Left ventricle myocardium inferior (tissue), 1 donor: ENCODE results near the gene TMEM181. TPM values are rescaled to one million over a fixed set of nuclear protein-coding genes. Genes with fewer than 3 reads are reported as not detected.

ENCODE experiments used
- DNase-seq: peaks from one replicate; pipeline ENCODE4 v3.0.0-alpha.2; 2020
- H3K27ac ChIP-seq: fragments of 200-600 bp; replicated peaks from 2 replicates; pipeline ENCODE4 v1.8.0; 2021
- H3K27me3 ChIP-seq: fragments of 200-600 bp; 2 replicates; pipeline ENCODE4 v1.8.0; 2021; ENCODE audit warnings: low read depth
- H3K36me3 ChIP-seq: fragments of 200-600 bp; 2 replicates; pipeline ENCODE4 v1.8.0; 2021
- H3K4me1 ChIP-seq: fragments of 200-600 bp; 2 replicates; pipeline ENCODE4 v1.8.0; 2021
- H3K4me3 ChIP-seq: fragments of 200-600 bp; 2 replicates; pipeline ENCODE4 v1.8.0; 2021; ENCODE audit warnings: mild to moderate bottlenecking, moderate library complexity
- H3K9me3 ChIP-seq: fragments of 200-600 bp; replicated peaks from 2 replicates; pipeline ENCODE4 v1.8.0; 2021
- CTCF ChIP-seq: fragments of 200-600 bp; IDR thresholded peaks from 2 replicates; pipeline ENCODE4 v1.8.0; 2021; ENCODE audit warnings: antibody characterized with exemption, mild to moderate bottlenecking, borderline replicate concordance
- intact Hi-C: fragments of 100-400 bp; cut with micrococcal nuclease; formaldehyde crosslinking; loops from one replicate; pipeline ENCODE4 v1.11.0; 2022
- microRNA-seq: library from miRNA; unstranded; fragments of <30 nt; microRNA quantifications from one replicate; pipeline ENCODE4 v1.2.0, GENCODE V29; 2020
- total RNA-seq: library from RNA; stranded (reverse); fragmentation: NEBNext Ultra II Directional; extraction: Animal tissue kit (Norgen Biotek cat#: 25700); gene quantifications from one replicate; pipeline ENCODE4 v1.2.1, GENCODE V29; 2021
- donor health status: DM: no; HTN: yes; CAD: no; lungs with severe emphysema.

TMEM181 gene
- total RNA-seq, 1 donor from 2014 or later, result 8.8 TPM

GRCh38 chr6:158684311-158684710, 124.4 kb downstream of the TMEM181 start:
- intact Hi-C loops, result no loop called here
- no peaks in the 10 kb centered on the region for H3K9me3 ChIP-seq
- H3K36me3 ChIP-seq, result no peaks in the 10 kb centered on the region
- no peaks in the 10 kb centered on the region for H3K27me3 ChIP-seq
- no peak for TF ChIP-seq CTCF
- DNase-seq, result no peak
- H3K4me1 ChIP-seq, result no peaks in the 10 kb centered on the region
- no peak overlapping the region for H3K4me3 ChIP-seq
- no peak overlapping the region for H3K27ac ChIP-seq

DNA sequence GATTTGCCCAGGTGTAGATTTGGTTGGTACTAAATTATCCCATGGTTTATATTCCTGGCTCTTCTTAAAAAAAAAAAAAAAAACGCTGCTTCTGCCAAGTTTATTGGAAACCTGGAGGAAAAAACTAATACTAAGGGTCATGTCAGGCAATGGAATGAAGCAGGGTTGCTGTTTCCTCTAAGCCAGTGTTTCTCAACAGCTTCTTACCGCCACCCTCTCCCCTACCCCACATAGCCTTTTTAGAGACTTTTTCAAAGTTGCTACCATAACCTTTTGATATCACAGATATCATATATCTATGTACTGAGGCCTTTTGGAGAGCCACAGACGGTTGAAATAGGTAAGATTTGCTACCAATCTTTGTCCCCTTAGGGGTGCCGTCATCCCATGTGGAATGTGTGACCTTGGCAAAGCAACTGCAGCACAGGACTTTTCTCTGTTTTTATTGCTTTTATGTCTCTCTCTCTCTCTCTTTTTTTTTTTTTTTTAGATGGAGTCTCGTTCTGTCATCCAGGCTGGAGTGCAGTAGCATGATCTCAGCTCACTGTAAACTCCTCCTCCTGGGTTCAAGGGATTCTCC, 124.9 kb downstream of the TMEM181 start:
- Histone ChIP-seq H3K27ac (no peak overlapping the region), H3K4me1 (no peaks in the 10 kb centered on the region)

More for the DNA sequence above, 124.9 kb downstream of the TMEM181 start:
- no peak for TF ChIP-seq CTCF
- no peaks in the 10 kb centered on the region for H3K36me3 ChIP-seq
- H3K9me3 ChIP-seq, result no peaks in the 10 kb centered on the region
- intact Hi-C loops, result no loop called here
- H3K4me3 ChIP-seq, result no peak overlapping the region
- H3K27me3 ChIP-seq, result no peaks in the 10 kb centered on the region
- DNase-seq, result no peak

Small RNA genes within 50 kb of the gene (microRNA-seq; reads per million reads assigned to microRNA genes)
- gene MIR7161, result not detected

Other genes with a start within 250 kb of the TMEM181 start
- gene TULP4, start 247.6 kb upstream of the TMEM181 start, total RNA-seq, result 111 TPM
- gene DYNLT1, start 84.7 kb downstream of the TMEM181 start, total RNA-seq, result 126 TPM
- 11.2 TPM for gene SYTL3, start 90.0 kb downstream of the TMEM181 start, total RNA-seq